Measurements from ENCODE around the gene FBXL5. TPM values are rescaled to one million over a fixed set of nuclear protein-coding genes. Genes with fewer than 3 reads are reported as not detected.

The FBXL5 gene
- total and polyA plus RNA-seq, 4 donors, result 24.5 to 79.7 (median 34.5) TPM

GRCh38 chr4:15676039-15676438 lies 20.9 kb upstream of the FBXL5 start:
- peaks cover 1 to 4% (median 2%) of the 10 kb centered on the region in 4 donors for H3K4me1 ChIP-seq (ENCODE audit: control insufficient read depth in 4 of 4, insufficient read depth in 4 of 4, low read length in 3 of 4)
- no peaks in the 10 kb centered on the region for H3K36me3 ChIP-seq (ENCODE audit: control insufficient read depth in 4 of 4, insufficient read depth in 3 of 4, low read depth in 1 of 4, low read length in 3 of 4)
- no peaks in the 10 kb centered on the region for H3K9me3 ChIP-seq (ENCODE audit: control insufficient read depth in 4 of 4, low read length in 3 of 4)
- peak overlapping the region in 1 of 2 donors; percentile 9 for H3K9ac ChIP-seq (ENCODE audit: low read depth in 1 of 2, low read length in 2 of 2)
- H3K27me3 ChIP-seq (ENCODE audit: control insufficient read depth in 4 of 4, insufficient read depth in 4 of 4, low read length in 3 of 4), result no peaks in the 10 kb centered on the region
- no peak for DNase-seq (ENCODE audit: low spot score)
- TF ChIP-seq, protein P1, sequence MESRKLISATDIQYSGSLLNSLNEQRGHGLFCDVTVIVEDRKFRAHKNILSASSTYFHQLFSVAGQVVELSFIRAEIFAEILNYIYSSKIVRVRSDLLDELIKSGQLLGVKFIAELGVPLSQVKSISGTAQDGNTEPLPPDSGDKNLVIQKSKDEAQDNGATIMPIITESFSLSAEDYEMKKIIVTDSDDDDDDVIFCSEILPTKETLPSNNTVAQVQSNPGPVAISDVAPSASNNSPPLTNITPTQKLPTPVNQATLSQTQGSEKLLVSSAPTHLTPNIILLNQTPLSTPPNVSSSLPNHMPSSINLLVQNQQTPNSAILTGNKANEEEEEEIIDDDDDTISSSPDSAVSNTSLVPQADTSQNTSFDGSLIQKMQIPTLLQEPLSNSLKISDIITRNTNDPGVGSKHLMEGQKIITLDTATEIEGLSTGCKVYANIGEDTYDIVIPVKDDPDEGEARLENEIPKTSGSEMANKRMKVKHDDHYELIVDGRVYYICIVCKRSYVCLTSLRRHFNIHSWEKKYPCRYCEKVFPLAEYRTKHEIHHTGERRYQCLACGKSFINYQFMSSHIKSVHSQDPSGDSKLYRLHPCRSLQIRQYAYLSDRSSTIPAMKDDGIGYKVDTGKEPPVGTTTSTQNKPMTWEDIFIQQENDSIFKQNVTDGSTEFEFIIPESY (IDR thresholded peaks at IDR 0.05), result no peak
- TF ChIP-seq GABPA (IDR thresholded peaks at IDR 0.05 in 1 of 2, conservative IDR thresholded peaks at IDR 0.05 in 1 of 2) (no peak), CTCF (IDR thresholded peaks at IDR 0.05; ENCODE audit: low read depth, low read length, missing input control) (no peak), ATF3 (IDR thresholded peaks at IDR 0.05) (no peak), YY1 (IDR thresholded peaks at IDR 0.05) (no peak), HNF4G (IDR thresholded peaks at IDR 0.05) (no peak), HNF4A (conservative IDR thresholded peaks at IDR 0.05) (no peak), EGR1 (IDR thresholded peaks at IDR 0.05; ENCODE audit: low read depth in 2 of 2) (no peak), SP1 (IDR thresholded peaks at IDR 0.05) (no peak), RXRA (IDR thresholded peaks at IDR 0.05) (no peak), NR2F2 (IDR thresholded peaks at IDR 0.05) (no peak), FOXA2 (IDR thresholded peaks at IDR 0.05) (no peak), JUND (IDR thresholded peaks at IDR 0.05) (no peak), REST (IDR thresholded peaks at IDR 0.05) (no peak), RAD21 (IDR thresholded peaks at IDR 0.05) (no peak), TAF1 (conservative IDR thresholded peaks at IDR 0.05) (no peak), FOXA1 (IDR thresholded peaks at IDR 0.05) (no peak)
- TF ChIP-seq, protein P2, sequence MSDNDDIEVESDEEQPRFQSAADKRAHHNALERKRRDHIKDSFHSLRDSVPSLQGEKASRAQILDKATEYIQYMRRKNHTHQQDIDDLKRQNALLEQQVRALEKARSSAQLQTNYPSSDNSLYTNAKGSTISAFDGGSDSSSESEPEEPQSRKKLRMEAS (IDR thresholded peaks at IDR 0.05), result no peak
- H3K27ac ChIP-seq (ENCODE audit: low read depth in 1 of 2, low read length in 2 of 2), result no peak overlapping the region
- 94% methylated on average over 1 of the region's 1 CpG for WGBS
- no peak overlapping the region for H3K4me3 ChIP-seq (ENCODE audit: low read depth in 1 of 3, low read length in 3 of 3)

Data from liver (tissue), 9 donors.